Ovary (tissue), 3 donors: ENCODE data around the gene OAS3.

Experiments used
- CTCF ChIP-seq, 3 donors: fragments of 450-650 bp in 2 of 3; fragments of 200-600 bp in 1 of 3; IDR thresholded peaks; one replicate each; pipeline versions ENCODE4 v1.5.1 to v1.8.0; 2016 to 2022; ENCODE audit warnings: antibody characterized with exemption in 3 of 3, mild to moderate bottlenecking in 1 of 3
- EP300 ChIP-seq: sonication (generic); formaldehyde crosslinking; IDR thresholded peaks from one replicate; pipeline ENCODE4 v1.6.1; 2017; ENCODE audit warnings: antibody characterized with exemption
- donor health status: DM: no; HTN: no; CAD: no.

GRCh38 chr12:112964915-112965314 lies 26.6 kb downstream of the OAS3 start:
- TF ChIP-seq EP300 (no peak), CTCF (IDR thresholded peaks at IDR 0.05) (no peak)
